Measurements from ENCODE around the gene ATP9A.

DNA sequence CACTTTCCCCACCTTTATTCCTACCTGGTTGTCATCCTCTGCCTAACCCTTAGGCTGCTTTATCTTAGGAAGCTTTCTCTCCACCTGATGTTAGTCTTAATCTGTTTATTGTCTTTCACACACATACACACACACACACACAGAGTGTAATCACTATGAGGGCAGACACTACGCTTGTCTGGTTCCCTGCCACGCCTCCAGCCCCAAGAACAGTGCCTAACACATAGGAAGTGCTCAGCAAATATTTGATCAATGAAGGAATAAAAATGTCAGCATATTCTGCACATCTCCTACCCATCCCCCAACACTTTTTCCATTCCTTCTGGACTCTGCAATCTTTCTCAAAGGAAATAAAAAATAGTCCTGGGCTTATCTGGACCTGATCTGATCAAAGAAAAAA lies 174.6 kb downstream of the ATP9A start:
- TF ChIP-seq, protein P1, sequence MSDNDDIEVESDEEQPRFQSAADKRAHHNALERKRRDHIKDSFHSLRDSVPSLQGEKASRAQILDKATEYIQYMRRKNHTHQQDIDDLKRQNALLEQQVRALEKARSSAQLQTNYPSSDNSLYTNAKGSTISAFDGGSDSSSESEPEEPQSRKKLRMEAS (IDR thresholded peaks at IDR 0.05; ENCODE audit: low read depth) = no peak
- TF ChIP-seq, protein P2, sequence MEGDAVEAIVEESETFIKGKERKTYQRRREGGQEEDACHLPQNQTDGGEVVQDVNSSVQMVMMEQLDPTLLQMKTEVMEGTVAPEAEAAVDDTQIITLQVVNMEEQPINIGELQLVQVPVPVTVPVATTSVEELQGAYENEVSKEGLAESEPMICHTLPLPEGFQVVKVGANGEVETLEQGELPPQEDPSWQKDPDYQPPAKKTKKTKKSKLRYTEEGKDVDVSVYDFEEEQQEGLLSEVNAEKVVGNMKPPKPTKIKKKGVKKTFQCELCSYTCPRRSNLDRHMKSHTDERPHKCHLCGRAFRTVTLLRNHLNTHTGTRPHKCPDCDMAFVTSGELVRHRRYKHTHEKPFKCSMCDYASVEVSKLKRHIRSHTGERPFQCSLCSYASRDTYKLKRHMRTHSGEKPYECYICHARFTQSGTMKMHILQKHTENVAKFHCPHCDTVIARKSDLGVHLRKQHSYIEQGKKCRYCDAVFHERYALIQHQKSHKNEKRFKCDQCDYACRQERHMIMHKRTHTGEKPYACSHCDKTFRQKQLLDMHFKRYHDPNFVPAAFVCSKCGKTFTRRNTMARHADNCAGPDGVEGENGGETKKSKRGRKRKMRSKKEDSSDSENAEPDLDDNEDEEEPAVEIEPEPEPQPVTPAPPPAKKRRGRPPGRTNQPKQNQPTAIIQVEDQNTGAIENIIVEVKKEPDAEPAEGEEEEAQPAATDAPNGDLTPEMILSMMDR (IDR thresholded peaks at IDR 0.05) = no peak
- TF ChIP-seq, protein P3, sequence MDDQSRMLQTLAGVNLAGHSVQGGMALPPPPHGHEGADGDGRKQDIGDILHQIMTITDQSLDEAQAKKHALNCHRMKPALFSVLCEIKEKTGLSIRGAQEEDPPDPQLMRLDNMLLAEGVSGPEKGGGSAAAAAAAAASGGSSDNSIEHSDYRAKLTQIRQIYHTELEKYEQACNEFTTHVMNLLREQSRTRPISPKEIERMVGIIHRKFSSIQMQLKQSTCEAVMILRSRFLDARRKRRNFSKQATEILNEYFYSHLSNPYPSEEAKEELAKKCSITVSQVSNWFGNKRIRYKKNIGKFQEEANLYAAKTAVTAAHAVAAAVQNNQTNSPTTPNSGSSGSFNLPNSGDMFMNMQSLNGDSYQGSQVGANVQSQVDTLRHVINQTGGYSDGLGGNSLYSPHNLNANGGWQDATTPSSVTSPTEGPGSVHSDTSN (IDR thresholded peaks at IDR 0.05) = no peak
- no peak for TF ChIP-seq RAD21 (IDR thresholded peaks at IDR 0.05; ENCODE audit: low read length)
